ENCODE measurements around the gene CBR1. TPM values are rescaled to one million over a fixed set of nuclear protein-coding genes. Genes with fewer than 3 reads are reported as not detected.

The CBR1 gene
- total and polyA plus RNA-seq, 2 of the 8 experiments (the other 6 are each of a cell fraction or from before 2014, with no cell fraction given): 1.8 to 207 TPM

GRCh38 chr21:36092681-36093080 lies 22.9 kb downstream of the CBR1 start:
- Histone ChIP-seq H3K4ac (replicated peaks; ENCODE audit: insufficient read length, low read depth, low read length) (no peak overlapping the region), H3K4me1 (replicated peaks in 1 of 4; ENCODE audit: control insufficient read depth in 3 of 4, insufficient read depth in 4 of 4, low read length in 3 of 4) (peaks cover under 1 to 11% (median 5%) of the 10 kb centered on the region in 4 experiments; a peak in 5 of 7 replicates), H3K56ac (replicated peaks; ENCODE audit: insufficient read length, low read depth, low read length) (no peak overlapping the region), H3K36me3 (ENCODE audit: control insufficient read depth in 2 of 4, insufficient read depth in 4 of 4, low read length in 3 of 4) (peaks cover 0 to 7% (median 1%) of the 10 kb centered on the region in 4 experiments; a peak in 1 of 8 replicates), H3K27me3 (replicated peaks in 1 of 4; ENCODE audit: control insufficient read depth in 3 of 4, extremely low read depth in 1 of 4, insufficient read depth in 3 of 4, low read length in 3 of 4) (no peaks in the 10 kb centered on the region), H2AK5ac (ENCODE audit: low read depth, low read length) (no peak overlapping the region), H3K79me1 (ENCODE audit: low read depth, low read length) (no peaks in the 10 kb centered on the region), H3K4me2 (ENCODE audit: insufficient read depth in 1 of 2, low read depth in 2 of 2, low read length in 2 of 2) (no peak overlapping the region), H4K91ac (replicated peaks; ENCODE audit: insufficient read length, low read length) (no peak overlapping the region), H3K18ac (ENCODE audit: extremely low read depth, low read length) (no peak overlapping the region), H4K8ac (ENCODE audit: extremely low read depth, insufficient read depth, low read length) (no peak overlapping the region), H3K14ac (ENCODE audit: insufficient read length) (no peak overlapping the region), H2AFZ (ENCODE audit: low read length) (no peak overlapping the region), H3K79me2 (ENCODE audit: control insufficient read depth in 1 of 2, insufficient read depth in 2 of 2, low read length in 2 of 2) (no peaks in the 10 kb centered on the region), H2BK120ac (replicated peaks; ENCODE audit: low read depth, low read length) (no peak overlapping the region), H2BK15ac (ENCODE audit: low read length) (no peak overlapping the region), H3K23ac (ENCODE audit: insufficient read length) (no peak overlapping the region), H4K20me1 (replicated peaks in 1 of 2; ENCODE audit: control insufficient read depth in 1 of 2, insufficient read depth in 2 of 2, low read length in 2 of 2) (no peaks in the 10 kb centered on the region), H3K27ac (ENCODE audit: low read depth, low read length) (no peak overlapping the region), H3K9ac (replicated peaks in 1 of 4; ENCODE audit: extremely low read depth in 1 of 4, low read depth in 3 of 4, low read length in 3 of 4) (no peak overlapping the region), H3K9me3 (ENCODE audit: insufficient read depth in 2 of 2, low read depth in 1 of 2, low read length in 1 of 2) (peaks cover 16 to 20% of the 10 kb centered on the region in 2 experiments), H3K23me2 (ENCODE audit: low read depth, low read length) (no peaks in the 10 kb centered on the region), H2BK20ac (ENCODE audit: low read length) (no peak overlapping the region), H2BK5ac (ENCODE audit: low read depth, low read length) (no peak overlapping the region), H4K5ac (ENCODE audit: insufficient read length, low read depth, low read length) (no peak overlapping the region), H3K4me3 (ENCODE audit: extremely low read depth in 1 of 4, insufficient read depth in 2 of 4, low read depth in 3 of 4, low read length in 4 of 4) (no peak overlapping the region), H2BK12ac (ENCODE audit: low read depth, low read length) (no peak overlapping the region)
- ChIA-PET CTCF (ENCODE audit: partially characterized antibody) (interaction anchor here (1.0 to 8.3 kb wide), 3 partner anchors 8 to 28 kb away, joined by 5 to 48 read pairs (median 7); partner anchors contain the start of gene CBR1), POLR2A (ENCODE audit: partially characterized antibody) (interaction anchor here (1.0 kb wide), 1 partner anchor 10 kb away, joined by 3 read pairs; no protein-coding TSS in a partner anchor)
- FAIRE-seq: no peak
- TF ChIP-seq BACH1 (IDR thresholded peaks at IDR 0.05; ENCODE audit: low read length): no peak
- no peak for TF ChIP-seq GTF2F1 (IDR thresholded peaks at IDR 0.05; ENCODE audit: borderline replicate concordance, low read depth, low read length)
- TF ChIP-seq ASH2L (IDR thresholded peaks at IDR 0.05; ENCODE audit: low read length): no peak
- no peak for TF ChIP-seq POLR2AphosphoS5 (IDR thresholded peaks at IDR 0.05; ENCODE audit: low read depth, low read length)
- TF ChIP-seq PHF8 (conservative IDR thresholded peaks at IDR 0.05; ENCODE audit: low read depth, low read length): no peak
- TF ChIP-seq SIX5 (IDR thresholded peaks at IDR 0.05; ENCODE audit: low read depth, low read length): no peak
- TF ChIP-seq SRF (IDR thresholded peaks at IDR 0.05; ENCODE audit: low read depth, low read length): no peak
- no peak for TF ChIP-seq NANOG (IDR thresholded peaks at IDR 0.05; ENCODE audit: insufficient read depth, low read depth, low read length, poor library complexity, severe bottlenecking)
- TF ChIP-seq ATF3 (IDR thresholded peaks at IDR 0.05; ENCODE audit: insufficient read depth, low read depth, low read length): no peak
- no peak for TF ChIP-seq CHD1 (IDR thresholded peaks at IDR 0.05; ENCODE audit: low read depth, low read length)
- no peak for TF ChIP-seq CHD2 (IDR thresholded peaks at IDR 0.05; ENCODE audit: low read length)
- TF ChIP-seq KDM4A (IDR thresholded peaks at IDR 0.05; ENCODE audit: low read depth, low read length, severe bottlenecking): no peak
- no peak for TF ChIP-seq EZH2 (IDR thresholded peaks at IDR 0.05; ENCODE audit: low read depth, low read length, severe bottlenecking)
- TF ChIP-seq RXRA (IDR thresholded peaks at IDR 0.05; ENCODE audit: insufficient read depth, low read depth, low read length): no peak
- no peak for TF ChIP-seq POLR2A (IDR thresholded peaks at IDR 0.05; ENCODE audit: control extremely low read depth in 1 of 2, low read depth in 2 of 2, low read length in 2 of 2)
- no peak for TF ChIP-seq KDM5A (IDR thresholded peaks at IDR 0.05; ENCODE audit: low read length)
- DNase-seq (ENCODE audit: low read depth in 1 of 2, low spot score in 2 of 2): no peak

Measured in H1 (cell line).